CD14-positive monocyte (primary cell): ENCODE results near the gene ATP6V0B. TPM values are rescaled to one million over a fixed set of nuclear protein-coding genes. Genes with fewer than 3 reads are reported as not detected.

Source experiments
- DNase-seq, 3 donors: peaks; one replicate each; pipeline ENCODE4 v3.0.0-alpha.2; 2011 to 2022
- H2AFZ ChIP-seq: 2 replicates; pipeline ENCODE4 v1.6.0; 2012; ENCODE audit warnings: mild to moderate bottlenecking, low read depth, low read length, inconsistent platforms; ENCODE audit not compliant: insufficient read depth, poor library complexity, severe bottlenecking
- H3K27ac ChIP-seq, 2 donors: 1 replicate in 1 of 2; 2 replicates in 1 of 2; pipeline ENCODE4 v1.5.1; 2012 to 2013; ENCODE audit warnings: low read length in 2 of 2, control low read depth in 1 of 2, inconsistent platforms in 1 of 2, low read depth in 1 of 2, mild to moderate bottlenecking in 1 of 2
- H3K27me3 ChIP-seq, 2 donors: one replicate each; pipeline versions ENCODE4 v1.6.0 to v1.6.1; 2011 to 2013; ENCODE audit warnings: low read length in 2 of 2; ENCODE audit not compliant: control insufficient read depth in 2 of 2, insufficient read depth in 2 of 2
- H3K36me3 ChIP-seq, 2 donors: replicated peaks in 1 of 2; 1 replicate in 1 of 2; 2 replicates in 1 of 2; pipeline versions ENCODE4 v1.5.1 to v1.6.1; 2012 to 2013; ENCODE audit warnings: low read length in 2 of 2, control low read depth in 1 of 2, inconsistent platforms in 1 of 2, mild to moderate bottlenecking in 1 of 2; ENCODE audit not compliant: insufficient read depth in 2 of 2, control insufficient read depth in 1 of 2
- H3K4me1 ChIP-seq, 2 donors: 1 replicate in 1 of 2; 2 replicates in 1 of 2; pipeline versions ENCODE4 v1.5.1 to v1.6.1; 2012 to 2013; ENCODE audit warnings: low read length in 2 of 2, control low read depth in 1 of 2, inconsistent platforms in 1 of 2, mild to moderate bottlenecking in 1 of 2, moderate library complexity in 1 of 2; ENCODE audit not compliant: insufficient read depth in 2 of 2, control insufficient read depth in 1 of 2
- H3K4me2 ChIP-seq: replicated peaks from 2 replicates; pipeline ENCODE3; 2012; ENCODE audit warnings: low read length, moderate library complexity, mild to moderate bottlenecking; ENCODE audit not compliant: poor library complexity, severe bottlenecking; ENCODE audit errors: extremely low read depth
- H3K4me3 ChIP-seq, 3 experiments: fragments of 200-600 bp in 1 of 3; sonication (generic) in 1 of 3; replicated peaks in 1 of 3; 1 replicate in 2 of 3; 2 replicates in 1 of 3; pipeline ENCODE4 v1.5.1; 2011 to 2013; ENCODE audit warnings: low read length in 3 of 3, mild to moderate bottlenecking in 3 of 3, control low read depth in 2 of 3, low read depth in 2 of 3, inconsistent platforms in 1 of 3, moderate library complexity in 1 of 3
- H3K79me2 ChIP-seq: 2 replicates; pipeline ENCODE4 v1.6.0; 2012; ENCODE audit warnings: mild to moderate bottlenecking, control low read depth, inconsistent platforms, low read length, moderate library complexity; ENCODE audit not compliant: insufficient read depth
- H3K9ac ChIP-seq: 2 replicates; pipeline ENCODE4 v1.6.0; 2017; ENCODE audit warnings: low read length, mild to moderate bottlenecking; ENCODE audit not compliant: insufficient read depth, poor library complexity, severe bottlenecking
- H3K9me3 ChIP-seq, 2 donors: replicated peaks in 1 of 2; 1 replicate in 1 of 2; 2 replicates in 1 of 2; pipeline versions ENCODE4 v1.5.1 to v1.6.1; 2012 to 2013; ENCODE audit warnings: low read length in 2 of 2, control low read depth in 1 of 2; ENCODE audit not compliant: control insufficient read depth in 1 of 2, insufficient read depth in 1 of 2
- H4K20me1 ChIP-seq: 2 replicates; pipeline ENCODE4 v1.6.0; 2012; ENCODE audit warnings: mild to moderate bottlenecking, low read length, control low read depth, moderate library complexity; ENCODE audit not compliant: insufficient read depth
- H3K27ac Mint-ChIP-seq, 7 donors: one replicate each; pipeline ENCODE4 v1.8.0; 2020; ENCODE audit warnings: mild to moderate bottlenecking in 7 of 7, mixed read lengths in 7 of 7, moderate library complexity in 6 of 7, inconsistent platforms in 2 of 7
- H3K27me3 Mint-ChIP-seq, 3 donors: one replicate each; pipeline ENCODE4 v1.8.0; 2021 to 2022; ENCODE audit warnings: low read depth in 3 of 3, mild to moderate bottlenecking in 3 of 3, mixed read lengths in 3 of 3, moderate library complexity in 3 of 3, inconsistent platforms in 1 of 3
- H3K36me3 Mint-ChIP-seq, 2 donors: one replicate each; pipeline ENCODE4 v1.8.0; 2020; ENCODE audit warnings: mixed read lengths in 2 of 2, inconsistent platforms in 1 of 2, mild to moderate bottlenecking in 1 of 2
- H3K4me1 Mint-ChIP-seq: one replicate; pipeline ENCODE4 v1.8.0; 2020; ENCODE audit warnings: mild to moderate bottlenecking, mixed read lengths
- H3K4me3 Mint-ChIP-seq, 2 donors: one replicate each; pipeline ENCODE4 v1.8.0; 2020; ENCODE audit warnings: mild to moderate bottlenecking in 2 of 2, mixed read lengths in 2 of 2, moderate library complexity in 1 of 2
- H3K9me3 Mint-ChIP-seq, 7 donors: one replicate each; pipeline ENCODE4 v1.8.0; 2020 to 2022; ENCODE audit warnings: mixed read lengths in 7 of 7, mild to moderate bottlenecking in 6 of 7, moderate library complexity in 6 of 7, inconsistent platforms in 2 of 7
- CTCF ChIP-seq: fragments of 200-600 bp; IDR thresholded peaks from one replicate; pipeline ENCODE4 v1.8.0; 2022; ENCODE audit warnings: antibody characterized with exemption, mild to moderate bottlenecking
- WGBS: methylation state at CpG from one replicate; pipeline ENCODE4 v1.1.5; 2013; ENCODE audit warnings: missing lambda C conversion rate; ENCODE audit not compliant: insufficient coverage; 5-methylcytosine and 5-hydroxymethylcytosine counted together
- intact Hi-C, 2 donors: fragments of 100-400 bp; cut with micrococcal nuclease; formaldehyde crosslinking; loops; one replicate each; pipeline versions ENCODE4 v1.15.0 to v1.15.1; 2023
- polyA plus RNA-seq, 3 donors: library from polyadenylated mRNA; depleted of rRNA in 1 of 3; unstranded in 2 of 3; stranded (reverse) in 1 of 3; fragments of 300-500 nt in 2 of 3; fragments of >200 nt in 1 of 3; fragmentation: Illumina TruSeq in 2 of 3; gene quantifications; 1 replicate in 2 of 3; 2 replicates in 1 of 3; pipeline ENCODE4 v1.2.3, GENCODE V29; 2012 to 2021

ATP6V0B gene
- polyA plus RNA-seq, 3 donors, result 465 to 1,219 (median 954) TPM

DNA sequence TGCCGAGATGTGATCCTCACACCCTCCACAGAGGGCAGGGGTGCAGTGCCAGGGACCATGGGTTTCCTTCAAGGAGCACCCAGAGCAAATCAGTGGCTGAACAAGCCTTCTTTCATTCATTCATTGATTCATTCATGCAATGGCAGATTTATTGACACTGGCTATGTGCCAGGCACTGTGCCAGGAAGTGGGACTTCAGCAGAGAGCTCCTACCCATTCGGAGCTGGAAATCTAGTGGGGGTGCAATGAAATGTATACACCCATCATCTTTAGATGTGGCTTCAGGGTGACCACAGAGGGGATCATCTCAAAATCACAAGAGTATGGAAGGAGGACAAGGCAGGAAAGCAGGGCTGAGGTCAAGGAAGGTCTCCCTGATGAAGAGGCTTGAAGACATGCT is 37.6 kb downstream of the ATP6V0B start:
- H3K9me3 ChIP-seq, result no peaks in the 10 kb centered on the region
- H2AFZ ChIP-seq, result peak overlapping the region; percentile 29
- H3K4me3 Mint-ChIP-seq, result no peak overlapping the region
- H3K27ac ChIP-seq, result no peak overlapping the region
- DNase-seq, result no peak
- intact Hi-C loops, result no loop called here
- no peak overlapping the region for H3K4me2 ChIP-seq
- H3K36me3 Mint-ChIP-seq, result no peaks in the 10 kb centered on the region
- 100% methylated on average over 1 of the region's 2 CpGs for WGBS
- H3K9ac ChIP-seq, result no peak overlapping the region
- H3K4me1 ChIP-seq, result no peaks in the 10 kb centered on the region
- H3K9me3 Mint-ChIP-seq, result no peaks in the 10 kb centered on the region
- H3K27me3 ChIP-seq, result no peaks in the 10 kb centered on the region
- no peak for TF ChIP-seq CTCF
- peaks cover 1 to 12% (median 4%) of the 10 kb centered on the region in 3 donors for H3K27me3 Mint-ChIP-seq
- no peaks in the 10 kb centered on the region for H3K79me2 ChIP-seq
- no peaks in the 10 kb centered on the region for H3K36me3 ChIP-seq
- no peak overlapping the region for H3K27ac Mint-ChIP-seq
- peaks cover 4% of the 10 kb centered on the region for H3K4me1 Mint-ChIP-seq
- H3K4me3 ChIP-seq, result no peak overlapping the region
- H4K20me1 ChIP-seq, result no peaks in the 10 kb centered on the region

DNA sequence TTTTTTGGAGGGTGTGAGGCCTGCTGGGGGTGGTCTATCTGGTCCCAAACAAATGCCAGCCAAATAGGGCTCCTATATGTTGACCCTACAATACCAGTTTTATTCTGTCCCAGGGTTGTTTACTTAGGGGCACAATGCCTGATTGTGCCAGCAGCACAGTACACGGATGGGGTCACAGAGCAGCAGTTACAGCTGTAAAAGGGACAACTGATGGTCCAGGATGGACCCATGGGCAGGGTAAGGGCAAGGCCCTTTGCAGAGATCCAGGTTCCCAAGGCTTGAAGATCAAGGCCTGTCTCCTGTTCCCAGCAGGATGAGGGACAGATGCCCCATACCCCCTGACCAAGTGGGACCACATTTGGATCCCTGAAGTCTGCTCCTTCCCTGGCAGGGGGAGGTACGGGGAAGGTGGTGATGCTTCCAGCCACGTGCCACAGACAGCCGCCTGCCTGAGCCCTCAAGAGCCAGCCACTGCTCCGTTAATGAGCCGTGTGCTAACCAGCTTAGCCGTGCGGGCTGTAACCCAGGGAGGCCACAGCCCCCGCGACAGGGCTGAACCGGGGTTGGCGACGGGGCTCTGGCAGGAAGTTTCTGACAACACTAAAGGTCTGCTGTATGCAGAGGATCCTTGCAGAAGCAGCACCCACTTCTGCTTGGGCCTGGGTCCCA is 38.3 kb downstream of the ATP6V0B start:
- no peak for DNase-seq
- Mint-ChIP-seq H3K4me3 (no peak overlapping the region), H3K4me1 (peaks cover 4% of the 10 kb centered on the region), H3K27ac (no peak overlapping the region), H3K27me3 (peaks cover 1 to 11% (median 4%) of the 10 kb centered on the region in 3 donors), H3K9me3 (no peaks in the 10 kb centered on the region), H3K36me3 (no peaks in the 10 kb centered on the region)
- no peak for TF ChIP-seq CTCF
- H3K27me3 ChIP-seq, result no peaks in the 10 kb centered on the region
- intact Hi-C loops, result no loop called here
- H4K20me1 ChIP-seq, result no peaks in the 10 kb centered on the region
- WGBS, result 9% methylated on average over 13 of the region's 13 CpGs
- H3K4me2 ChIP-seq, result no peak overlapping the region
- H3K79me2 ChIP-seq, result no peaks in the 10 kb centered on the region
- no peaks in the 10 kb centered on the region for H3K36me3 ChIP-seq
- no peak overlapping the region for H3K9ac ChIP-seq
- H3K4me1 ChIP-seq, result no peaks in the 10 kb centered on the region
- peak overlapping the region; percentile 29 for H2AFZ ChIP-seq
- no peak overlapping the region for H3K4me3 ChIP-seq
- no peak overlapping the region for H3K27ac ChIP-seq
- no peaks in the 10 kb centered on the region for H3K9me3 ChIP-seq
